AG08395 (cell line): ENCODE results near the gene RHOU.
A peak's percentile ranks its signal among the peaks of the same experiment; 100 is the strongest.
"Not testable (repeated sequence)": the region's sequence is repeated elsewhere in the genome, so short reads cannot be mapped to it uniquely, and the experiment has no call there.

Experiments used
- DNase-seq: peaks from one replicate; pipeline ENCODE4 v3.0.0; 2012; ENCODE audit warnings: mixed read lengths, low spot score

RHOU gene

DNA sequence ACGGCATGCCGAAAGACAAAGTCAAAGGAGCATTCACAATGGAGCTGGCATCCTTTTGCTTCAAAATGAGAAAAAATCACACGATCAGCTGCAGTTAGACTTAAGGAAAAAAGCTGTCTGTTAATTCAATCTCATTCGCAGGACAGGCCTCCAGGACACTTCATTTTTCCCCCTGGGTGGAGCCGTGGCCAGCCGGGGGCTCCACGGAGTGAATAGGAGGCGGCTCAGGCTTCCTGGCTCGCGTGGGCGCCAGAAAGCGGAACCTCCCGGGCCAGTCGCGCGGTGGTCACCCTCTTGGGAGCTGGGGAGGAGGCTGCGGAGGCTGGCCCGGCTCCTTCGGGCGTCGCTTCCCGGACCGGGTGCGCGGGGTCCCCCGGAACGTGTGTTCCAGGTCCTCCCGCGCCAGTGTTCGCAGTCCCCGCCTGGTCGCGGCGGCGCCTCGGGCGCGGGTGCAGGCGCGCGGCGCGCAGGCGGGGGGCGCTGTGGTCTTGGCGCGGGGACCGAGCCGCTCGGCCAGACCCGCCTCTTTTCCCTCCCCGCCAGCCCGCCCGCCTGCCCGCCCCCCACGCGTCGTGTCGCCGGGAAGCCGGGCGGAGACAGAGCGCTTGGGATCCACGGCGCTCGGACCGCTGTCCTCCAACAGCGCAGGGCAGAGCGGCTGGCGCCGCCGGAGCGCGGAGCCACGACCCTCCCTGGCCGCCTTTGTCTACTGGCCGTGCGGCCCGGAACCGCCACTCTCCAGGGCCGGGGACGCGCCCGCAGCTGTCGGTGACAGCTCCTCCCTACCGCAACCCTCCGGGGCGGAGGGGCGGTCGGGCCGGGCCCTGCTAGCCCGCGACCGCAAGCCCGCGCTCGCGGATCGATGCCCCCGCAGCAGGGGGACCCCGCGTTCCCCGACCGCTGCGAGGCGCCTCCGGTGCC lies at the start of gene RHOU:
RHOU (plus strand) TSS at position 599 of the 921 bp plus-strand sequence; CDS start at position 863, 264 bp downstream.
- peak; percentile 76 for DNase-seq

DNA sequence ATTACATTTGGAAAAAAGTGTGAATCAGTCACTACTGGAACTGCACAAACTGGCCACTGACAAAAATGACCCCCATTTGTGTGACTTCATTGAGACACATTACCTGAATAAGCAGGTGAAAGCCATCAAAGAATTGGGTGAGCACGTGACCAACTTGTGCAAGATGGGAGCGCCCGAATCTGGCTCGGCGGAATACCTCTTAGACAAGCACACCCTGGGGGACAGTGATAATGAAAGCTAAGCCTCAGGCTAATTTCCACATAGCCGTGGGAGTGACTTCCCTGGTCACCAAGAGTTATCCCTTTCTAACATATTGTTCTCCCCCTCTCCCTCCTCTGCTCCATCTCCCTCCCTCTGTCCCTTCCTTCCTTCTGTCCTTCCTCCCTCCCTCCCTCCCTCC lies 47.7 kb upstream of the RHOU start:
- DNase-seq, result no peak

DNA sequence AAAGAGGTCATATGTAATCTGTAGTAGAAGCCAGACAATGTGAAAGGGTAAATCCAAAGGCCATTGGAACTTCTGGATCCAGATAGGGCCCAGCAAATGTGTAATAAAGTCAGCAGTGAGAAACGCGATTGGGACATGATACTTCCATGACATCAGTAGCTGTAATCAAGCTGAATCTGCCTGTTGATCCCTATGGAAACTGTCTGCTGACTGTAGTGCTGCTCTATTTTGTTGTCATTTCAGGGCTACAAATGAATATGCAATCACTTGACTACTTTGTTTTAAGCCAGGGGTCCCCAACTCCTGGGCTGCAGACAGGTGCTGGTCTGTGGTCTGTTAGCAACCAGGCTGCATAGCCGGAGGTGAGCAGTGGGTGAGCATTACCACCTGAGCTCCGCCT lies 46.0 kb upstream of the RHOU start:
- no peak for DNase-seq

DNA sequence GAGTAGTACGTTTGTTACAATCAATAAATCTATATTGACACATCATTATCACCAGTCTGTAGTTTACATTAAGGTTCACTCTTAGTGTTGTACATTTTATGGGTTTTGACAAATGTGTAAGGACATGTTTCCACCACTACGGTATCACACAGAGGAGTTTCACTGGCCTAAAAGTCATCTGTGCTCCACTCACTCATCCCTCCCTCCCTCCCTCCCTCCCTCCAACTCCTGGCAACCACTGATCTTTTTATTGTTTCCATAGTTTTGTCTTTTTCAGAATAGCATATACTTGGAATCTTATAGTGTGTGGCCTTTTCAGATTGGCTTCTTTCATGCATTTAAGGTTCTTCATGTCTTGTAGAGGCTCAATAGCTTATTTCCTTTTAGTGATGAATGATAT lies 44.1 kb upstream of the RHOU start:
- no peak for DNase-seq

DNA sequence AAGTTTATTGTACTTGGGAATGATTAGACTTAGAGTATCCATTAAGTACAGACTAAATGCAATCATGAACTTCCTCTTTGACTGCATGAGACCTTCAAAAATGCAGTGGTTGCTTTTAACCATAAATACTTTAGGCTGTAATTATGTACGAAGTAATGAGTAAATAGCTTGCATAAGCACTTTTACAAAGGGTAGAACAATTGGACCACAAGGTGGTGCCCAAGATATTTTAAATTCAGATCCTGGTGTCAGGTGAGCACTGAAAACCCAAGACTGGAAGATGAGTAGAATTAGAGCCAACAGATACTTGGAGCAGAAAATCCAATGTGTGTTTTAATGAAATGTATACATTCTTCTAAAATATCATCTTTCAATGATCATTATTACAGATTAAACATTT lies 43.4 kb upstream of the RHOU start:
- DNase-seq, result peak; percentile 32

DNA sequence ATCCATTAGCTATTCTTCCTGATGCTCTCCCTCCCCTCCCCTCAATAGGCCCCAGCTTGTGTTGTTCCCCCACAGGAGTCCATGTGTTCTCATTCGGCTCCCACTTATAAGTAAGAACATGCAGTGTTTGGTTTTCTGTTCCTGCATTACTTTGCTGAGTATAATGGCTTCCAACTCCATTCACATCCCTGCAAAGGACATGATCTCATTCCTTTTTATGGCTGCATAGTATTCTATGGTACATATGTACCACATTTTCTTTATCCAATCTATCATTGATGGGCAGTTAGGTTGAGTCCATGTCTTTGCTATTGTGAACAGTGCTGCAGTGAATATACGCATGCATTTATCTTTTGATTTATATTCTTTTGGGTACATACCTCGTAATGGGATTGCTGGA lies 40.8 kb upstream of the RHOU start:
- DNase-seq, result not testable (repeated sequence)

DNA sequence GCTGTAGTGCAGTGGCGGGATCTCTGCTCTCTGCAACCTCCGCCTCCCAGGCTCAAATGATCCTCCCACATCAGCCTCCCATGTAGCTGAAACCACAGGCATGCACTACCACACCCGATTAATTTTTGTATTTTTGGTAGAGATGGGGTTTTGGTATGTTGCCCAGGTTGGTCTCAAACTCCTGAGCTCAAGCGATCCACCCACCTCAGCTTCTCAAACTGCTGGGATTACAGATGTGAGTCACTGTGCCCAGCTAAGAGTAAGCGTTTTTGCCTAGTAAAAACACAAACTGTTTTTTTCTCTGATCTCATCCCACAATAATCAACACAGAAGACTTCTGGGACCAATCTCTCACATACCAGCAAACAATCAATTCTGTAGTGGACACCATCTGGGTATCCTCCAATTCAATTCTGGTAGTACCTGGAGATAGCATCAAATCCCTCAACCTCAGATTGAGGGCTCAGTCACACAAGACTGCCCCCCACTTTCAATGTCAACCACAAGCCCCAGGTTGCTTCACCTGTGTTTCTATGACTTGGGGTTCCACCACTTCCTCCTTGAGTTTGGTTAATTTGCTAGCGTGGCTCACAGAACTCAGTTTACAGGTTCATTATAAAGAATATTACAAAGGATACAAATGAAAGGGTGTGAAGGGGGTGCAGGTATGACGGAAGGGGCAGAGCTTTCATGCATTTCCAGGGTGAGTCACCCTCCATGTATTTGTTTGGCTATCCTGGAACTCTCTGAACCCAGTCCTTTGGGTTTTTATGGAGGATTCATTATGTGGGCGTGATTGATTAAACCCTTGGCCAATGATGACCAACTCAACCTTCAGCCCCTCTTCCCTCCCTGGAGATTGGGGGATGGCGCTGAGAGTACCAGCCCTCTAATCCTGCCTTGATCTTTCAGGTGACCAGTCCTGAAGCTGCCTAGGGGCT lies 40.0 kb upstream of the RHOU start:
- DNase-seq, result no peak

DNA sequence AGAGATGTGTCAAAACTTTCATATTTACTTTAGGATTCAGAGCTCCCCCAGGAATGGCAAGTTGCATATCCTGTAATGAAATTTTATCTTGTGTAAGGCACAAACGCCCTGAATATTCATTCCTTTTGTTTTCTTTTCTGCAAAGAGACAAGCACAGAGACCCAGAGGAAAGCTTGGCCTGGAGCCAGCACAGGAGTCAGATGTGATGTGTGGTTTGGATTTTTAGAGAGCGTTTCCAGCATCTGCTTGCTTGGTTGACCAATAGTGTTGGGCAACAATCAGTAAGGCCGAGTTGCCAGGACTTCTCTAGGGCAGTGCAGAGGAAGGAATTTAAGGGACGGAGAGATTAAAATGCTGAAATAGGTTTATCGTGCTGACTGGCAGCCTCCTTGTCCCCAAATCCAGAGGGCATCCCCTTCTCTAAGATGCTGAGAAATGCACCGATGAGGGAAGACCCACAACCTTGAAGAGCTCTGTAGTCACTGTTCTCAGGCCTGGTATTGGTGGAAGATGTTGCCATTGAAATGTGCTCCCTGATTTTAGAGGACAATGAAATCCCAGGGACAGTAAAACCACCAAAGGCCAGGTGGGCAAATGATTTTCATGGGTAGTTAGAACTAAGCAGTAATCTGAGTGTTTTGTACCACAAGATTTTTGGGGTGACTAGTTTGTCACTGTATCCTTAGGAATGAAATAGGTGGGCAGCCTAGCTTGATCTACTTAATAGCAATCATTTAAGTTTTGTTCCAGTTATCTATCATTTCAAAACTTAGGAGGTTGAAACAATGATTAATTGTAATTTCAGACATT lies 37.9 kb upstream of the RHOU start:
- peak; percentile 43 for DNase-seq

DNA sequence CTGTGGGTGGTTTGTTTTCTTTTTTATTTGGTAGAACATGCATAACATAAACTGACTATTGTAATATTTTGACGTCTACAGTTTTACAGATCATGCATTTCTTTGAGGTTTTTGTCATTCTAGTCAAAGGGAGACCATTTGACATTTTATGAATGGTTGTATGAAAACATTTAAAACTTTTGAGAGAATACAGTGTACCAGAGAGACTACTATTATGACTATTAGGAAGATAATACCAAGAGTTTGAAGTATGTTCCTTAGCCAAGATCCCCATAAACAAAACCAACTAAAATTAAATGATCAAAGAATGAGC lies 37.3 kb upstream of the RHOU start:
- DNase-seq, result no peak

DNA sequence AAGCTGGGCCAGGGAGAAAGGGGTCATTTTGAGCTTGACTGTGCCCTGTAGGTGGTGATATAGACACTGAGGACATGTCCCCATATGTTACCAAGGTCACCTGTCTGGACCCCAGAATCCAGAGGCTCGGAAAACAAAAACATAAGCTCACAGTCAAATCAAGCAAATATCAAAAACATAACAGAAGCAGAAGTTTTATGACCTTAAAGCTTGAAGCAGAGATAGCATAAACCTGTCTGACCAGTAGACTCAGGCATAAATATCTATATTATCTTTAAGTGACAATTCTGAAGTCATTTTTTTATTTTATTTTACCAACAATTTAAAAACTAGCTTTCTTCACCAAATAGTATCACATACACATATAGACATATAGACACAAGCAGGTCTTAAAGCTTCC lies 32.8 kb upstream of the RHOU start:
- no peak for DNase-seq

DNA sequence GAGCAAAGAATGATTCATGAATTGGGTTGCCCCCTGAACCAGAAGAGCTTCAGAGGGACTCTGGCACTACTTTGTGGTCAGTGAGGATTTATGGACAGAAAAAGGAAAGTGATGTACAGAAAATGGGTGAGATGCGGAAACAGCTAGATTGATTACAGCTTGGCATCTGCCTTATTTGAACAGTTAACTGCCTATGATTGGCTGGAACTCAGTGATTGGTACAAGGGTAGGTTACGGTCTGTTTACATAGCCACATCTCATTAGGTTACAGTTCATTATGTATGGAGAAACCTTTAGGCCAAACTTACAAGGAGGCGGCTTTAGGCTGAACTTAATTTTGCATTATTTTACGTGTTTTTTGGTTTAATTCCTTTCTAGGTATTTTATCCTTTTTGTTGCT lies 29.0 kb upstream of the RHOU start:
- no peak for DNase-seq

DNA sequence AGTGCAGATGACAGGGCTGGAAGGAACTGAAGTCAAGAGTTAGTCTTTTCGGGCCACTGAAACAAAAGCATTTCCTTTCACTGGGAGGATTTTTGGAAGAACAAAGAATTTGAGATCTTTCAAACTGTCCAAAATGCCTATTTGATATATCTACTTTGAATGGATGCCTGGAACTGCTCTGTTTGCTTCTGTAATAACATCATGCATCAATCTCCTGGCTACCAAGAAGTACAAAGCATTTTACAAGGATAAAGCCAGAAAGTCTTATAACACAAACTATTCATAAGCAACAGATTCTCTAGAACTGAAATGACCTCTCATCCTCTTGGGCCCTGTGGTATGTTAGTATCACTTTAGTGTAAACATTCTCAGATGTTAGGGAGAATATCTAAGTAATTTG lies 18.2 kb upstream of the RHOU start:
- no peak for DNase-seq

DNA sequence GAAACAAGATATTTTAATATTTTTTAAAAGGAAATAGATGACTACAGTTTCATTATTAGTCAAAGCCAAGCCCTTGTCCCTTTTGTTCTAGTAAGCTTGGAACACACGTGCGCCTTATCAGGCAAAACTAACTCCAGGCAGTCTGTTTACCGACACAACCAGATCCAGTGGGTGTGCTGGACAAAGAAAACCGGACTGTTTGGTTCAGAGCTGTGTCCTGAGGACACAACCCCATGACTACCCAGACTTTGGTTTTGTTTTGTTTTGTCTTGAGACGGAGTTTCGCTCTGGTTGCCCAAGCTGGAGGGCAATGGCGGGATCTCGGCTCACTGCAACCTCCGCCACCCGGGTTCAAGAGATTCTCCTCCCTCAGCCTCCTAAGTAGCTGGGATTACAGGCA lies 13.9 kb upstream of the RHOU start:
- DNase-seq, result no peak

DNA sequence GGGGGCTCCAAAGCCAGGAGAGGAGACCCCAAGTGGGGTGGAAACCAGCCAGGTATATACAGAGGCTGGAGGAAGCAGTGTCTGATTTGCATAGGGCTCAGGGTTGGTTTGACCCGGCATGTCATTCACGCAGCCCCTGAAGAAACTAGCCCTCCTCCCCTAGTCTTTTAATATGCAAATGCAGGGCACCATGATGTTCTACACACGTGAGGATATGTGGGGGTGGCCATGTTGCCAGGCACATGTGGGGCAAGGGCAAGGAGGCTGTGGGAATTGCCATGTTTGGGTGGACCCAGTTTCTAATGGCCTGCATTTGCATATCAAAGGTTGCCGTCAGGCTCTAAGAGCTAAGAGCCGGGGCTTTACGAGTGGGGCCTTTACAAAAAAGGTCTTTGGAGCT lies 12.0 kb upstream of the RHOU start:
- no peak for DNase-seq

DNA sequence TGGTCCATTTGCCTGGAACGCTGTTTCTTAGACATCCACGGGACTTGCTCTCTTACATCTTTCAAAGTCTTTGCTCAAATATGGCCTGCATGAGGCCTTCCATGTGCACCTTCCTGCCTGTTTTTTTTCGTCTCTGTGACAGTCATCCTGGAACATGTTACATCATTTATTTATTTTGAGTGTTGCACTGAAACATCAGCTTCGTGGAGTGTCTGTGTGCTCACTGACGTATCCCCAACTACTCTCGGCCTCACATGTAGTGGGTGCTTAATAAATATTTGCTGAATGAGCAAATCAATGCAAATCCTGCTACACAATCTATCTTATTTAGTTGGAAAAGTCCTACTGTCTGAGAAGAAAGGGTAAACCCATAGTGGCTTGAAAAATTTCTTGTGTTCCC lies 11.4 kb upstream of the RHOU start:
- DNase-seq, result no peak

DNA sequence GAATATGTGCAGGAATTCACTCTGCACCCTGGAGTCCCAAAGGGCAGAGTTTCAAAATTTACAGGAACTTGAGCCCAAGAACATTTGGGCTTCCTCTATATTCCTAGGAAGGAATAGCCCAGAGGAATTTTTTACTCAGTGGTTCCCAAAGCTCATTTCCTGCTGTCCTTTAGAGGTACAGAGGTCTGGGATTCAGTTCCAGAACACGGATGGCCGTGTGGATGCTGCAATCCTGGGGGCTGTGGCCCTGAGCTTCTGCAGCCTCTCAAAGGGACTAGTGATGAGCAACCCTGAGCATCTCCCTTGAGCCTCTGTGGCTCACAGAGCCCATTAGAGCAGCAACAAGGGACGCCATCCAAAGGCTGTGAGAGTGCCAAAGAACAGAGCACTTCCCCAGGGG lies 10.1 kb upstream of the RHOU start:
- DNase-seq, result no peak

DNA sequence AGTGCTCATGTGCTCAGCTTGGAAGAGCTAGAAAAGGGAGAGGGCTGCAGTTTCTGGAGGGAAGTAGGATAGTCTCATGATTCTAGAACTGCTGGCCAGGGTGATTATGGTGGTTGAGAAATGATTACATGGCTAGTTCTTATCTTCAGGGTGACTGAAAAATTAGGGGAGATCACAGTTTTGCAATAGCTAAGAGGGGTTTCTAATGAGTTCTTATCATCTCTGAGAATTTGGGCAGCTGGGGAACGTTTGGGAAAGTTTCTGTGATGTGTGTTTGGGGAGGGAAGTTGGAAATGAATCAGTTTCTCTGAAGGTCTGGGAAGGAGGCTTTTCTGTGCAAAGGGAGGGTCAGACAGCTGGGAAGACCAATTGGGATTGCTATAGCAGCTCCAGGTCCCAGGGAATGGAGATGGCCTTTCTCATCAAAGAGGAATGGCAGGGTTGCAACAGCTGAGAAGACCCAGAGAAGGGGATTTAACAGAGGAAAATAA lies 7.6 kb upstream of the RHOU start:
- no peak for DNase-seq

DNA sequence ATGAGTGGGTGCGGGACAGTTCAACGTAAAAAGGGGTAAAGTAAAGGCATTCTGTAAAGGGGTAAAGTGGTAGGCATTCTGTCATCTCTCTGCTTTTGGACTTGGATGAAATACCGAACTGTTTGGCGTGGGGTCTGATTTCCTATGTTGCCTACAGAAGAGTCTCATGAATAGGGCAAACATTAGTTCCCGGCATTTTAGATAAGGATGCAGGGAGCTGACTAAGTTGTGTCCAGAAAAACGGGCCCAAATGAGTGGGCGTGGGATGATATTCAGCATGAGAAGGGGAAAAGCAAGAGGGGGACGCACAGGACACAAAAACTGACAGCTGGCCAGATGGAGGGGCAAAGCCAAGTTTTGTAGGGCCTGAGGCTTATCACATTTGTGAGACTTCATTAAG lies 2.9 kb upstream of the RHOU start:
- no peak for DNase-seq

DNA sequence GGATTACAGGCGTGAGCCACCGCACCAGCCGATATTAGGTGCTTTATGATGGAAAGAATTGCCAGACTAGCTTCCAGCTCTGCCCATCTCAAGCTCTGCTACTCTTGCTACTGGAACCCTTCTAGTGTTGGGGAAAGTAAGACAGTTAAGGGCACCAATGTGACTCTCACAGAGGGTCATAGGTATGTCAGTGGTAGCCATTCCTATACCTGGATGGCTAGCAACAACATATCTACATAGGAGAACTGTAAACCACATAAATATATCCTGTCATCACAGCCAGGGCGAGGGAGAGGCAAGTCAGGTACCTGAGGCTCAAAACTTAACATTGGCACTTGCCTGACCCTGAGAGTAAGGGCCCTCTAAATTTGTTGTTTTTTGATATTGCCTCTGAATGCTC lies 1.7 kb upstream of the RHOU start:
- no peak for DNase-seq

DNA sequence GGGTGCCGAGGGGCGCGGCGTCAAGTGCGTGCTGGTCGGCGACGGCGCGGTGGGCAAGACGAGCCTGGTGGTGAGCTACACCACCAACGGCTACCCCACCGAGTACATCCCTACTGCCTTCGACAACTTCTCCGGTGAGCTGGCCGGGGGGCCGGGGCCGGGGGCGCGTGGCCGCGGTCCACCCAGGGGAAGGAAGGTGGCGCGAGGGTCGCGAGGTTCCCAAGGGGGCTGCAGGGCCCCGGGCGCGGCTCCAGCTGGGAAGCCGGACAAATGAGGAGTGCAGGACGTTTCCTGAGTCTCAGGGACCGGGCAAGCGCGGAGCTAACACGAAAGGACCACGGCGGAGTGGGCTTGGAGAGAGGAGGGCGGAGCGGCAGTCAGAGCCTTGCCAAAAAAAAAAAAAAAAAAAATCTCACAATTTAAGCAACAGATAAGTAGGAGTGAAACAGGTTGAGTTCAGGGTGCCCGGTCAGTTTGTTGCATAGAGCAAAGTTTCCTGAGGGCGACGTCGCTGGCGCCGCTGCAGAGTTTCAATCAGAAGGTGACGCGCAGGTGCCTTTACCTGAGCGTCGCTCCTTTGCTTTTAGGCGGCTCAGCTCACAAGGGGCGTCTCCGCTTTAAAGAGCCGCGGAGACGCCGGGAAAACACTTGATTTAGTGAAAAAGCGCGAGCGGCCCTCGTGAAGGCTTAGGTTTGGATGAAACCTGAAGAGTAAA lies 750 bp downstream of the RHOU start:
- peak; percentile 41 for DNase-seq

DNA sequence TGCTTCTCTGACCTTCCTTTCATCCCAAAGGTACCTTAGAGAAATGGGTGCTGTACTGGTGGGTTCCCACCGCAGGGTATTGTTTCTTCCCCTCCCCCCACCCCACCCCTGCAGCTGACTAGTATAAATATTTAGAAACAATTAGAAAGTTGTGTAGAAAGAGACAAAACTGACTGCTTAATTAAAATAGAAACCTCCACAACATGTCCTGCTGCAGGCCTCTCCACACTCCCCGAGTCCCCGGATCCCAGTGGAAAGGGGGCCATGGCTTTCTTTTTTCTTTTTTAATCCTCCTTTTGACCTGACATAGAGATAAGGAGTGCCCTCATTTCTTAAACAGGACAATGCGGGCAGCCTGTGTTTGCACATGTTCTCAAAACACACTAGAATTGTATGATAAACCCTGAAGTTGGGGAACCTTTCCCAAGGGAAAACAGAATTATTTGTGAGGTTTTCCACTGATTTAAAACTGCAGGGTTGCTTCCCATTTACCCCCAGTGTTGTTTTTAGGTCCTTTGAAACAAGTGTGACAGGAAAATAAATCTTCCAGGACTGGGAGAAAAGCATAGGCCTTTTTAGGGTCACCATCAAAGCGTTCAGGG lies 1.7 kb downstream of the RHOU start:
- DNase-seq, result no peak
